H1 (cell line): Measurements from ENCODE around the gene FOXN4. TPM values are rescaled to one million over a fixed set of nuclear protein-coding genes. Genes with fewer than 3 reads are reported as not detected.

ENCODE experiments used
- GTF2F1 ChIP-seq: IDR thresholded peaks from 2 replicates; pipeline ENCODE4 v1.6.1; 2012; ENCODE audit warnings: low read depth, low read length, improper control_type of control experiment, borderline replicate concordance
- POU5F1 ChIP-seq: IDR thresholded peaks from 2 replicates; pipeline ENCODE4 v1.6.1; 2011; ENCODE audit warnings: low read depth, mild to moderate bottlenecking, low read length, moderate library complexity
- polyA plus RNA-seq, 7 experiments: library from polyadenylated mRNA; depleted of rRNA in 3 of 7; stranded (reverse) in 5 of 7; unstranded in 2 of 7; fragments of >200 nt in 5 of 7; fragments of 200-250 nt in 2 of 7; gene quantifications; 1 replicate in 5 of 7; 2 replicates in 1 of 7; 4 replicates in 1 of 7; pipeline versions ENCODE4 v1.2.1 to v1.2.3, GENCODE V29; 2011 to 2013; ENCODE audit warnings: missing spikeins in 2 of 7, mixed read lengths in 2 of 7
- total RNA-seq: library from RNA; stranded (reverse); fragmentation: NEBNext Ultra II Directional; extraction: Animal tissue kit (Norgen Biotek cat#: 25700); gene quantifications from 2 replicates; pipeline ENCODE4 v1.2.1, GENCODE V29; 2021

Gene FOXN4
- total and polyA plus RNA-seq, 2 of the 8 experiments (the other 6 are each of a cell fraction or from before 2014, with no cell fraction given) = 0.26 to 0.29 TPM

GRCh38 chr12:109256011-109256410, 53.1 kb downstream of the FOXN4 start (continued):
- no peak for TF ChIP-seq POU5F1
- no peak for TF ChIP-seq GTF2F1
